ENCODE data around the gene ZFAND2A.
"Not testable (repeated sequence)": the region's sequence is repeated elsewhere in the genome, so short reads cannot be mapped to it uniquely, and the experiment has no call there.

The ZFAND2A gene

GRCh38 chr7:1175597-1175966 lies 15.6 kb upstream of the ZFAND2A start:
- DNase-seq (ENCODE audit: low spot score), result no peak

DNA sequence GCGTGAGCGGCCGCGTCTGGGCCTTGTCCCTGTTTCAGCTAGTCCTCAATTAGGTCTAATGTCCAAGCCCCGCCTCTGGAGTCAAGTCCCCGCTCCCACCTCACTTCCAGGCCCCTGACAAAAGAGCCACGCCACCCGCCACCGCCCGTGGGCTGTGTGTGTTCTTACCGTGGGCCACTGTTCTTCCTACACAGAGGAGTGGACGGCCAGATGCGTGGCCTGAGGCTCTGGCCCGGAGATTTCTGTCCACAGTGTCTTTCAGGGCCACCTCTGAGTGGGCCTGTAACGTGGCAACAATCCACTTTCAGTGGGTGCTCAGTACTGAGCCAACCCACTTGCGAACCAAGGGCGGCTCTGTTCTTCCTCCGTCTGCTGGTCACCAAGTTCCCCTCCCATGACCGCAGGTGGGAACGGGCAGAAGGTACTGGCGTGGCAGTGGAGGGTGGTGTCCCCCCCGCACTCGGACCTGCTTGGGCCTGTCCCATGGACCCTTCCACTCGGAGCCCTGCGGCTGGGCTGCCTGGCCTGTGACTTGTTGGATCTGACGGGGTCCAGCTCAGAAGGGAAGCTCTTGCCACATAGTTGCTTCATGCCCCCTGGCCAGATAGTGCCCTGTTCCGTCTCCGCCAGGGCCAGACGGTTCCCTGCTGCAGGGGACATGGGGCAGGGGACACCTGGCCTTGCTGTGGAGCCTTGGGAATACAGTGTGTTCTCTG lies 15.0 kb upstream of the ZFAND2A start:
- no peak for DNase-seq (ENCODE audit: low spot score)

- no peak for DNase-seq (ENCODE audit: low spot score)
Measured at GRCh38 chr7:1174002-1174401, 14.0 kb upstream of the ZFAND2A start.

GRCh38 chr7:1172666-1173523 lies 12.9 kb upstream of the ZFAND2A start:
- DNase-seq (ENCODE audit: low spot score), result no peak

GRCh38 chr7:1171516-1171915 lies 11.5 kb upstream of the ZFAND2A start:
- not testable (repeated sequence) for DNase-seq (ENCODE audit: low spot score)

DNA sequence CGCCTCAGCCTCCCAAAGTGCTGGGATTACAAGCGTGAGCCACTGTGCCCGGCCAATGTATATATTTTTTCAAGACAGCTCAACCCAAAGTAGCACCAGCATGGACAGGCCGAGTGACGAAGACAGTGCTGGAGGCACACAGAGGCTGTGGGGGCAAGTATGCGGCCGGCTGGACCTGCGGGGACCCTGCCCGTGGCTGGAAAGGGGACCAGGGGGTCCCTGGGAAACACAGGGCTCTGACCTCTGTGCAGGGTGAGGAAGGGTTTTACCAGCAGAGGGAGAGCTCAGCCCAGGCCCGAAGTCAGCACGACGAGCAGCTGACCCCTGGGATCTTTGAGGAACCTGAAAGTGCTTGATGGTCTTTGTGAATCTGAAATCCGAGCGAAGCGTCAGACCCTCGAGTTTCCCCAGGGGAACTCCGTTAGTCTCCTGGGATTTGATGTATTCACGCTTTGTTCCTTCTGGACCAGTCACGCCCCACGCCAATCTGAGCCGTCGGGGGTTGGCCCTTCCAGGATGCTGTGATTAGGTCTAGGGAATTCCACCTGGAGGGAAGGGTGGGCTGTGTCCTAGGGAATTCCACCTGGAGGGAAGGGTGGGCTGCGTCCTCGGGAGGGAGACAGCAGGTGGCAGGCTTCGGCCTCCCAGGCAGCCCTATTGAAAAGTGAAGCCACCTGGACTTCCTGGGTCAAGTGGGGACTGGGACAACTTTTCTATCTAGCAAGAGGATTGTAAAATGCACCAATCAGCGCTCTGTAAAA lies 10.9 kb upstream of the ZFAND2A start:
- DNase-seq (ENCODE audit: low spot score), result no peak

- peak; percentile 92 for DNase-seq (ENCODE audit: low spot score)
Measured at GRCh38 chr7:1169409-1170368, 9.7 kb upstream of the ZFAND2A start.

DNA sequence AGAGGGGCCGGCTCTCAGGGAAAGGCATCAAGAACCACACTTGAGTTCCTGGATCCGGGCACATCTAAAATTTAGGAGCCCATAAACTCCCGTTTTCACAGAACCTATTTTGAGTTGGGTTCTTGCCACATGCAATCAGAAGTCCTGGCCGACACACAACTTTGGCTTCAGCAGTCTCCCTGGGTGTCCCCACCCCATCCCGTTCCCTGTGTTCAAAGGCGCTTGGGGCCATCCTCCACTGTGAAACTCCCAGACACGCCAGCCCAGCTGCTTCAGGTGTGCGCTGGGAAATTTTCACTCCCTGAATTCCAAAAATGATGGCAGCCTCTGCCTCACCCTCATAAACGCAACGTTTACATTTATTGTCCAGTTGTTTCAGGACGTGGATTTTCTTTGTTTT lies 8.4 kb upstream of the ZFAND2A start:
- DNase-seq (ENCODE audit: low spot score), result no peak

GRCh38 chr7:1164436-1164835 lies 4.4 kb upstream of the ZFAND2A start:
- no peak for DNase-seq (ENCODE audit: low spot score)

DNA sequence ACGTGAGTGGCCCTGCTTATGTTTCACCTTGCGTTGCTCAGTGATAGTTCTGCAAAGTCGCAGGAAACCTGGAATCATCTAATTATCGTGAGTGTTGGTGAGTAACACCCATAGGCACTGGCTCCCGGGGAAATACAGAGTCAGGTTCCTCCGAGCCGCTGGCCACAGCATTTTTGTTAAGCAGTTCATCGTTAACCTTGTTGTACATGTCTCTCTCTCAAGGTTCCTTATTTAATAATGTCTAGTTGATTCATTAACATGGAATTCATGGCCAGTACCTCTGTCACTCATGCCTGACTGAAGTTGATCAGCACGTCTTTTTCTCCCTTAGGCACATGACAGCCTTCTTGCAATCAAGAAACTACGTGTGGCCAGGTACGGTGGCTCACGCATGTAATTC lies 3.1 kb upstream of the ZFAND2A start:
- DNase-seq (ENCODE audit: low spot score), result no peak

- peak; percentile 47 for DNase-seq (ENCODE audit: low spot score)
Measured at GRCh38 chr7:1160670-1161021, 650 bp upstream of the ZFAND2A start.

DNA sequence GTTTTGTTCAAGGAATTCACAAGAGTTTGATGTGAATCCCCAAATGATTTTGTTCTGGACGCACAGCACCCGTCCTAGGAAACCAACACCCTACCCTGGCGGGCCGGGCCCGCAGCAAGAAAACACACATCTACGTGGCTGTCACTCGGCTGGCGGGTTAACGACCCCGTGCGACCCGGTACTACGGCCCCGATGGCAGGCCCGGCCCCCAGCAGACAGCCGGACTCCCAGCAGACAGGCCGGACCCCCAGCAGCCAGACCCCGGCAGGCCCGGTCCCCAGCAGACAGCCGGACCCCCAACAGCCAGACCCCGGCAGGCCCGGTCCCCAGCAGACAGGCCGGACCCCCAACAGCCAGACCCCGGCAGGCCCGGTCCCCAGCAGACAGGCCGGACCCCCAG lies 765 bp downstream of the ZFAND2A start:
- not testable (repeated sequence) for DNase-seq (ENCODE audit: low spot score)

DNA sequence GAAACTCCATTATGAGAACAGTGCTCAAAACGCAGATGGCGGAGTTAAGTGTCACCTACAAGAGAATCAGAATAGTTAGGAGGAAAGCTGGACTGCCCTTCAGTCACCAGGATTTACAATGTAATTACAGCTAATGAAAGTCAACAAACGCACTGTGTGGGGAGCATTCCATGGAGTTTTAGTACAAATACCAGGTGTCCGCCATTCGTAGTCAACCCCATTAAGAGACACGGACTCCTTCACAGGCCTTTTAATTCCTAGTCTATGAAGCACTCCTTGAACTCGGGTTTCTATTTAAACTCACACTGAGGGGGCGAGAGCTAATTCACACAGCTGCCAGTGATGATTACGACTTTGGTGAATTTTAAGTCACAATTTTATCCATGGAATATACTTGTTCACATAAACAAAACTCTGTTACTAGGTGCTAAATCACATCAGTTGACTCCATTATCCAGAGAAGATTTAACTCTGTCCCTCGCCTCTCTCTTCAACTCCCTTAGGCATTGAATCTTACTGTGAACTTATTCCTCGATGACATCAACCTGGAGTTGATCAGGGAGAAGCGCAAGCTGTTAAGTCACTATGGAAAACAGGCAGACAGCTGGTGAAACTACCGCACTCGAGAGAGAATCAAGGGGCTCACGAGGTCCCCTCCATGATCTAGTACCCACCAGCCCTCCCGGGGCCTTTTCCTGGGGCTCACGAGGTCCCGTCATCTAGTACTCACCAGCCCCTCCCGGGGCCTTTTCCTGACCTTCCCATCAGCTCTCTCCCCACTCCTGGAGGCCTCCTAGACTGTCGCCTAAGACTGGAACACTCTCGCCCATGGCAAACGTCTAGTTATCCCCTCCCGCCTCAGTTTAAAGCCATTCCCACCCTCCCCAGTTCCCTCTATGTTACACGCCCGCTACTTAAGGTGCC lies 1.5 kb downstream of the ZFAND2A start:
- DNase-seq (ENCODE audit: low spot score), result no peak

GRCh38 chr7:1156782-1157535 lies 3.0 kb downstream of the ZFAND2A start:
- no peak for DNase-seq (ENCODE audit: low spot score)

- not testable (repeated sequence) for DNase-seq (ENCODE audit: low spot score)
Measured at GRCh38 chr7:1155818-1156781, 3.9 kb downstream of the ZFAND2A start.

DNA sequence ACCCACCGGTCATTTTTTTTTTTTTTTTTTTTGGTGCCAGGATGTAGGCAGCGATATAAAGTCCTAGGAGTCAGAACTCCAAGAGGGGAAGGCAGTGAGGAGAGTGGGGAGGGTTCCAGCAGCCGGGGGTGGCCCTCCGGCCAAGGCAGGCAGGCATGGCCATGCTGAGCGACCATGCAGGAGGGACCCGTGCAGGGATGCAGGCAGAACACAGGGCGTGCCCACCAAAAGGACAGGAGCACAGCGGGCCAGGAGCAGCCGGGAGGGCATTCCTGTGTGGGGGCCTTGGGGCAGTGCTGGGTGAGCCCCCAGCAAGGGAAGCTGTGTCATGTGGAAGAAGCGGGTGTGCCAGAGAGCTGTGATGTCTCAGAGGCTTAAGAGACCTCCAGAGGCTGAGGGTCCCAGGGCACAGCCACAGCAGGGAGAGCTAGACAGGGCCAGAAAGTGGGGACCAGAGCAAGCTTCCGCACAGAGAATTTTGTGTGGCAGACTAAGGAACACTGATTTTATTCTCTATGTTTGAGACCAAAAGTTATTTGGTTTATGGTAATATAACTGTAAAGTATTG lies 5.7 kb downstream of the ZFAND2A start:
- DNase-seq (ENCODE audit: low spot score), result no peak

DNA sequence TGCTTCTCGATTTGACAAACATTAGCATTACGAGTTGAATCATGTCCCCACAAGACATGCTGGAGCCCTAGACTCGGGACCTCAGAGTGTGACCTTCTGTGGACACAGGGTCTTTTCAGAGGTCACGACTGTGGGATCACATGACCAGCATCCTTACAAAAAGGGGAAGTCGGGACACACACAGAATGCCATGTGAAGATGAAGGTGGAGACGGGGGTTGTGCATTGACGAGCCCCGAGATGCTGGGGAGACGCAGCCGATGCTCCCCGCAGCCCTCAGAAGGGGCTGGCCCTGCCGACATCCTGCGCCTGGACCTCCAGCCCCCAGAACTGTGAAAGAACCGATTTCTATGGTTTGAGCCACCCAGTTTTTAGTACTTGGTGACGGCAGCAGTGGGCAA lies 7.5 kb downstream of the ZFAND2A start:
- DNase-seq (ENCODE audit: low spot score), result no peak

Data from COLO829 (cell line).